ENCODE results near the gene TRMT6. TPM values are rescaled to one million over a fixed set of nuclear protein-coding genes. Genes with fewer than 3 reads are reported as not detected.

The TRMT6 gene
- total RNA-seq, 6 experiments from 2014 or later, result 15.2 to 19.8 (median 18.0) TPM

- no peaks in the 10 kb centered on the region for H3K9me3 Mint-ChIP-seq
- peaks cover 7% of the 10 kb centered on the region; the same call in 1 of the 2 replicates for H3K36me3 Mint-ChIP-seq (ENCODE audit: low read depth)
- 0 out of 2 replicates have a peak, but pooled peaks cover 5% of the 10 kb centered on the region for H3K4me1 Mint-ChIP-seq (ENCODE audit: low read depth)
- no peaks in the 10 kb centered on the region for H3K27me3 Mint-ChIP-seq (ENCODE audit: insufficient read depth)
- H3K4me3 Mint-ChIP-seq, result no peak overlapping the region
- TF ChIP-seq, protein P1, sequence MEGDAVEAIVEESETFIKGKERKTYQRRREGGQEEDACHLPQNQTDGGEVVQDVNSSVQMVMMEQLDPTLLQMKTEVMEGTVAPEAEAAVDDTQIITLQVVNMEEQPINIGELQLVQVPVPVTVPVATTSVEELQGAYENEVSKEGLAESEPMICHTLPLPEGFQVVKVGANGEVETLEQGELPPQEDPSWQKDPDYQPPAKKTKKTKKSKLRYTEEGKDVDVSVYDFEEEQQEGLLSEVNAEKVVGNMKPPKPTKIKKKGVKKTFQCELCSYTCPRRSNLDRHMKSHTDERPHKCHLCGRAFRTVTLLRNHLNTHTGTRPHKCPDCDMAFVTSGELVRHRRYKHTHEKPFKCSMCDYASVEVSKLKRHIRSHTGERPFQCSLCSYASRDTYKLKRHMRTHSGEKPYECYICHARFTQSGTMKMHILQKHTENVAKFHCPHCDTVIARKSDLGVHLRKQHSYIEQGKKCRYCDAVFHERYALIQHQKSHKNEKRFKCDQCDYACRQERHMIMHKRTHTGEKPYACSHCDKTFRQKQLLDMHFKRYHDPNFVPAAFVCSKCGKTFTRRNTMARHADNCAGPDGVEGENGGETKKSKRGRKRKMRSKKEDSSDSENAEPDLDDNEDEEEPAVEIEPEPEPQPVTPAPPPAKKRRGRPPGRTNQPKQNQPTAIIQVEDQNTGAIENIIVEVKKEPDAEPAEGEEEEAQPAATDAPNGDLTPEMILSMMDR (IDR thresholded peaks at IDR 0.05), result no peak
- no peak for DNase-seq
- no peak overlapping the region for H3K27ac Mint-ChIP-seq
These were observed 20.9 kb upstream of the TRMT6 start for GRCh38 chr20:5971203-5971602.

DNA sequence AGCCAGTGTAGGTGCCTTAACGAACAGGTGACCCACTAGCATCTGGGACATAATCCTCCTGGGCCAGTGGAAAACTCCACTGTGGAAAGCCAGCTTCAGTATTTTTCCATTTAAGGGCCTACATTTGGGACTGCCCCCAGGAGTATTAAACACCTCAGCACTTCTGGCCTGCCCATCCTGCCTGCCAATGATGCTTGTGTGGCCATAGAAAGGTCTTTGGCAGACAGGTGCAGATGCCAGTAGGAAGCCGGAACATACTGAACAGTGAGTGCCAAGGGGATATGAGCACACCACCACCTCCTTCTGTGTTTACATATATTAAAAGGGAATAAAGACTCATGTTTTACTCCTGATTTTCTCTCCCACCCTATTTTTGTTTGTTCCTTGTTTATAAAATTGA is 20.0 kb upstream of the TRMT6 start:
- TF ChIP-seq, protein P1 (IDR thresholded peaks at IDR 0.05), result no peak
- 0 out of 2 replicates have a peak, but pooled peaks cover 5% of the 10 kb centered on the region for H3K4me1 Mint-ChIP-seq (ENCODE audit: low read depth)
- DNase-seq, result no peak
- H3K4me3 Mint-ChIP-seq, result no peak overlapping the region
- no peaks in the 10 kb centered on the region for H3K9me3 Mint-ChIP-seq
- no peak overlapping the region for H3K27ac Mint-ChIP-seq
- no peaks in the 10 kb centered on the region for H3K27me3 Mint-ChIP-seq (ENCODE audit: insufficient read depth)
- H3K36me3 Mint-ChIP-seq (ENCODE audit: low read depth), result peaks cover 7% of the 10 kb centered on the region

DNA sequence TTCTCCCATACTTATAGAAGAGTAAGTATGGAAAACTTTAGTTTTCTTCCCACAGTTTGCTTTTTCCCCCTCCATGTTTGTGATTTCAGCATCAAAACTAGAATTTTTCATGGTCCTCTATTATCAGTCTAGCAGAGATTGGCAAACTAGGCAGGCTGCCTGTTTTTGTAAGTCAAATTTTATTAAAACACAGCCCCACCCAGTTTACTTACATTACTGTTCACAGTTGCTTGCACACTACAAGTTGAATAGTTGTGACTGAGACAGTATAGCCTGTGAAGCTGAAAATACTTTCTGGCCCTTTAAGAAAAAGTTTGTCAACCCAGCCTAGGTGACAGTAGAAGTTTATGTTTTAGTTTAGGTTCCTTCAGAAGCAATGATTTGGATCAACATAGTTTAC is 19.6 kb upstream of the TRMT6 start:
- peaks cover 7% of the 10 kb centered on the region for H3K36me3 Mint-ChIP-seq (ENCODE audit: low read depth)
- TF ChIP-seq, protein P1 (IDR thresholded peaks at IDR 0.05), result no peak
- H3K4me3 Mint-ChIP-seq, result no peak overlapping the region
- H3K27ac Mint-ChIP-seq, result no peak overlapping the region
- no peaks in the 10 kb centered on the region; the same call in 1 of the 2 replicates for H3K27me3 Mint-ChIP-seq (ENCODE audit: insufficient read depth)
- DNase-seq, result no peak
- no peaks in the 10 kb centered on the region for H3K9me3 Mint-ChIP-seq
- 0 out of 2 replicates have a peak, but pooled peaks cover 5% of the 10 kb centered on the region for H3K4me1 Mint-ChIP-seq (ENCODE audit: low read depth)

GRCh38 chr20:5969348-5969935 is 19.1 kb upstream of the TRMT6 start:
- DNase-seq, result no peak
- H3K27ac Mint-ChIP-seq, result no peak overlapping the region
- no peaks in the 10 kb centered on the region for H3K9me3 Mint-ChIP-seq
- H3K4me3 Mint-ChIP-seq, result no peak overlapping the region
- H3K4me1 Mint-ChIP-seq (ENCODE audit: low read depth), result 0 out of 2 replicates have a peak, but pooled peaks cover 5% of the 10 kb centered on the region
- peaks cover 7% of the 10 kb centered on the region for H3K36me3 Mint-ChIP-seq (ENCODE audit: low read depth)
- TF ChIP-seq, protein P1 (IDR thresholded peaks at IDR 0.05), result no peak
- no peaks in the 10 kb centered on the region; the same call in 1 of the 2 replicates for H3K27me3 Mint-ChIP-seq (ENCODE audit: insufficient read depth)

GRCh38 chr20:5968462-5968861 is 18.1 kb upstream of the TRMT6 start:
- Mint-ChIP-seq H3K27ac (no peak overlapping the region), H3K27me3 (ENCODE audit: insufficient read depth) (no peaks in the 10 kb centered on the region; the same call in 1 of the 2 replicates), H3K36me3 (ENCODE audit: low read depth) (peaks cover 7% of the 10 kb centered on the region), H3K4me3 (no peak overlapping the region), H3K9me3 (no peaks in the 10 kb centered on the region), H3K4me1 (ENCODE audit: low read depth) (0 out of 2 replicates have a peak, but pooled peaks cover 5% of the 10 kb centered on the region)
- TF ChIP-seq, protein P1 (IDR thresholded peaks at IDR 0.05), result no peak
- DNase-seq, result no peak
